Keratinocyte (primary cell): Measurements from ENCODE around the gene LRBA.

Experiments
- EZH2 ChIP-seq: IDR thresholded peaks from one replicate; pipeline ENCODE4 v1.6.1; 2012; ENCODE audit warnings: inconsistent platforms, mild to moderate bottlenecking, low read length, moderate library complexity
- TF ChIP-seq, protein P1 (sequence below), 3 experiments: IDR thresholded peaks in 1 of 3; conservative IDR thresholded peaks in 1 of 3; optimal IDR thresholded peaks in 1 of 3; 2 replicates in 2 of 3; 3 replicates in 1 of 3; pipeline versions ENCODE3 to v1.5.1; 2011; ENCODE audit warnings: low read length in 3 of 3, mild to moderate bottlenecking in 3 of 3, moderate library complexity in 2 of 3, control low read depth in 1 of 3, inconsistent platforms in 1 of 3; ENCODE audit not compliant: insufficient read depth in 2 of 3; ENCODE audit errors: extremely low read depth in 1 of 3

DNA sequence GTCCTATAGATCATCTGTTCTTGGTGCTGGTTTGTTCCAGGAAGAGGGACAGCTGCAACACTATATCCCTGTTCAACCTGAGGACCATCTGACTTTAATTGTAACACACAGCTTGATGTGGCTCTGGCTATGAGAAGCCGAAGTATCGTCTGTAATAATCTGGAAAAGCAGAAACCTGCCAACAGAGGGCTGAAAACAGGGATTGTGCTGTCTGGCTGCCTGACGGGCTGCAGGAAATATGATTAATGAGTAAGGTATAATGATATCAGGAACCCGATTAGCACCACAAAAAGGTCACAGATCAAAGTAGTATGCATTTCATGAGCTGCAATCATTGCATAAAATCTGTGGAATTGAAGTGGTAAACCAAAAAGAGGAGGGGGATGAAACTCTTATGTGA lies 603.6 kb downstream of the LRBA start:
- TF ChIP-seq, protein P1, sequence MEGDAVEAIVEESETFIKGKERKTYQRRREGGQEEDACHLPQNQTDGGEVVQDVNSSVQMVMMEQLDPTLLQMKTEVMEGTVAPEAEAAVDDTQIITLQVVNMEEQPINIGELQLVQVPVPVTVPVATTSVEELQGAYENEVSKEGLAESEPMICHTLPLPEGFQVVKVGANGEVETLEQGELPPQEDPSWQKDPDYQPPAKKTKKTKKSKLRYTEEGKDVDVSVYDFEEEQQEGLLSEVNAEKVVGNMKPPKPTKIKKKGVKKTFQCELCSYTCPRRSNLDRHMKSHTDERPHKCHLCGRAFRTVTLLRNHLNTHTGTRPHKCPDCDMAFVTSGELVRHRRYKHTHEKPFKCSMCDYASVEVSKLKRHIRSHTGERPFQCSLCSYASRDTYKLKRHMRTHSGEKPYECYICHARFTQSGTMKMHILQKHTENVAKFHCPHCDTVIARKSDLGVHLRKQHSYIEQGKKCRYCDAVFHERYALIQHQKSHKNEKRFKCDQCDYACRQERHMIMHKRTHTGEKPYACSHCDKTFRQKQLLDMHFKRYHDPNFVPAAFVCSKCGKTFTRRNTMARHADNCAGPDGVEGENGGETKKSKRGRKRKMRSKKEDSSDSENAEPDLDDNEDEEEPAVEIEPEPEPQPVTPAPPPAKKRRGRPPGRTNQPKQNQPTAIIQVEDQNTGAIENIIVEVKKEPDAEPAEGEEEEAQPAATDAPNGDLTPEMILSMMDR (optimal IDR thresholded peaks at IDR 0.05 in 1 of 3, IDR thresholded peaks at IDR 0.05 in 1 of 3, conservative IDR thresholded peaks at IDR 0.05 in 1 of 3; ENCODE audit: extremely low read depth in 1 of 3, insufficient read depth in 2 of 3, low read length in 3 of 3): no peak
- TF ChIP-seq EZH2: no peak
